ENCODE measurements around the gene CYTH3.

Gene CYTH3

GRCh38 chr7:6210621-6211372 is 61.6 kb downstream of the CYTH3 start:
- Mint-ChIP-seq H3K9me3 (peaks cover 8% of the 10 kb centered on the region), H3K4me3 (no peak overlapping the region), H3K27me3 (ENCODE audit: low read depth, poor library complexity) (peaks cover 3% of the 10 kb centered on the region), H3K27ac (no peak overlapping the region), H3K4me1 (no peaks in the 10 kb centered on the region), H3K36me3 (ENCODE audit: low read depth) (peaks cover 4% of the 10 kb centered on the region)
- no peak for TF ChIP-seq CTCF (IDR thresholded peaks at IDR 0.05)
- no peak for DNase-seq

- DNase-seq = no peak
- H3K27ac Mint-ChIP-seq = no peak overlapping the region
- no peak for TF ChIP-seq CTCF (IDR thresholded peaks at IDR 0.05)
- H3K36me3 Mint-ChIP-seq (ENCODE audit: low read depth) = no peaks in the 10 kb centered on the region
- peaks cover 3% of the 10 kb centered on the region for H3K27me3 Mint-ChIP-seq (ENCODE audit: low read depth, poor library complexity)
- H3K4me1 Mint-ChIP-seq = no peaks in the 10 kb centered on the region
- H3K4me3 Mint-ChIP-seq = no peak overlapping the region
- H3K9me3 Mint-ChIP-seq = no peaks in the 10 kb centered on the region
Observed at GRCh38 chr7:6209340-6209739, 63.1 kb downstream of the CYTH3 start.

- H3K4me1 Mint-ChIP-seq = no peaks in the 10 kb centered on the region
- DNase-seq = no peak
- TF ChIP-seq CTCF (IDR thresholded peaks at IDR 0.05) = no peak
- no peak overlapping the region for H3K27ac Mint-ChIP-seq
- H3K4me3 Mint-ChIP-seq = no peak overlapping the region
- H3K27me3 Mint-ChIP-seq (ENCODE audit: low read depth, poor library complexity) = peaks cover 3% of the 10 kb centered on the region
- peaks cover 4% of the 10 kb centered on the region for H3K36me3 Mint-ChIP-seq (ENCODE audit: low read depth)
- no peaks in the 10 kb centered on the region for H3K9me3 Mint-ChIP-seq
Observed at GRCh38 chr7:6208573-6209328, 63.7 kb downstream of the CYTH3 start.

- peaks cover 10% of the 10 kb centered on the region for H3K4me1 Mint-ChIP-seq
- no peak for DNase-seq
- peaks cover 18% of the 10 kb centered on the region for H3K36me3 Mint-ChIP-seq (ENCODE audit: low read depth)
- peaks cover 7% of the 10 kb centered on the region for H3K9me3 Mint-ChIP-seq
- H3K27ac Mint-ChIP-seq = no peak overlapping the region
- no peak for TF ChIP-seq CTCF (IDR thresholded peaks at IDR 0.05)
- no peaks in the 10 kb centered on the region for H3K27me3 Mint-ChIP-seq (ENCODE audit: low read depth, poor library complexity)
- no peak overlapping the region for H3K4me3 Mint-ChIP-seq
Observed at GRCh38 chr7:6205971-6206660, 66.3 kb downstream of the CYTH3 start.

- Mint-ChIP-seq H3K27me3 (ENCODE audit: low read depth, poor library complexity) (no peaks in the 10 kb centered on the region), H3K27ac (no peak overlapping the region), H3K4me3 (no peak overlapping the region), H3K36me3 (ENCODE audit: low read depth) (peaks cover 18% of the 10 kb centered on the region), H3K9me3 (peaks cover 7% of the 10 kb centered on the region), H3K4me1 (peaks cover 21% of the 10 kb centered on the region)
- no peak for TF ChIP-seq CTCF (IDR thresholded peaks at IDR 0.05)
- DNase-seq = no peak
Observed at GRCh38 chr7:6203381-6203780, 69.0 kb downstream of the CYTH3 start.

All from nephron progenitor cell (in vitro differentiated cells).